ENCODE results near the gene TUBB4A. TPM values are rescaled to one million over a fixed set of nuclear protein-coding genes. Genes with fewer than 3 reads are reported as not detected.

The TUBB4A gene
- total RNA-seq, 6 experiments from 2014 or later: not detected

DNA sequence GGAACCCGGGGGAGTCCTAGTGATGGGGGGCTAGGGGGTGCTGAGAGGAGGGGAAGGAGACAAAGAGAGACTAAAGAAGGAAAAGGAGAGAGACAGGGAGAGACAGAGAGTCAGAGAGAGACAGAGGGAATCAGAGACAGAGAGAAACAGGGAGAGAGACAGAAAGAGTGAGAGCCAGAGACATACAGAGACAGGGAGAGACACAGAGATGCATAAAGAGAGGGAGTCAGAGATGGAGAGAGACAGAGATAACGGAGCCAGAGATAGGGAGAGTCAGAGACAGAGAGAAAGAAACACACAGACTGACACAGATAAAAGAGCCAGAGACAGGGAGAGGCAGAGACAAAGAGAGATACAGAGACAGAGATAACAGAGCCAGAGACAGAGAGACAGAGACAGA, 27.2 kb upstream of the TUBB4A start:
- no peak for TF ChIP-seq CTCF (IDR thresholded peaks at IDR 0.05)
- H3K27ac Mint-ChIP-seq: peak overlapping the region; percentile 86

DNA sequence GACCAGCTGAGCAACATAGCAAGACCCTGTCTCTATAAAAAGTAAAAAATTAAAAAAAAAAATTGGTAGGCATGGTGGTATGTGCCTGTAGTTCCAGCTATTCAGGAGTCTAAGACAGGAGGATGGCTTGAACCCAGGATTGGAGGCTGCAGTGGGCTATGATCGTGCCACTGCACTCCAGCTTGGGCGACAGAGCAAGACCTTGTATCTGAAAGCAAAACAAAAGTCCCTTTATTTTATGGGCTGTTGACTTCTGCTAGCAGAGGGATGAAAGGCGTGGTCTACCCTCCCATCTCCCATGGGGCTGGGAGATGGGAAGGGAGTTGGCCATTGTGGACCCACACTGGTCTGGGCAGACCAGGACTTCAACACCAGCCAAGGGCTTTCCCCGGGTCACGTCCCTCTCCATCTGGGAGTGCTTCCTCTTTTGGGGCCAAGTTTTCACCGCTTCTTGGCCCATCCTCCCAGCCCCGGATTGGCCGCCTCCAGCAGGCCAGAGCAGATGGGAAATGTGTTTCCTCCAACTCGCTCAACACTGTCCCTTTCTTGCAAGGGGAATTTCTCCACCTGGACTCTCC, 26.5 kb upstream of the TUBB4A start:
- peaks cover 6% of the 10 kb centered on the region for H3K27me3 Mint-ChIP-seq (ENCODE audit: insufficient read depth)
- H3K27ac Mint-ChIP-seq: no peak overlapping the region
- H3K4me3 Mint-ChIP-seq: no peak overlapping the region
- no peak for TF ChIP-seq CTCF (IDR thresholded peaks at IDR 0.05)
- H3K9me3 Mint-ChIP-seq: peaks cover 6% of the 10 kb centered on the region; the same call in 1 of the 2 replicates
- no peak for DNase-seq
- H3K4me1 Mint-ChIP-seq (ENCODE audit: low read depth): peaks cover 23% of the 10 kb centered on the region
- H3K36me3 Mint-ChIP-seq (ENCODE audit: low read depth): peaks cover 7% of the 10 kb centered on the region

More for the DNA sequence above, 27.2 kb upstream of the TUBB4A start:
- H3K4me1 Mint-ChIP-seq (ENCODE audit: low read depth): peaks cover 23% of the 10 kb centered on the region
- H3K27me3 Mint-ChIP-seq (ENCODE audit: insufficient read depth): peaks cover 6% of the 10 kb centered on the region
- H3K36me3 Mint-ChIP-seq (ENCODE audit: low read depth): peaks cover 7% of the 10 kb centered on the region
- no peak for DNase-seq
- H3K9me3 Mint-ChIP-seq: peaks cover 6% of the 10 kb centered on the region; the same call in 1 of the 2 replicates
- H3K4me3 Mint-ChIP-seq: peak overlapping the region; percentile 89

GRCh38 chr19:6527893-6528543, 25.9 kb upstream of the TUBB4A start:
- Mint-ChIP-seq H3K9me3 (peaks cover 6% of the 10 kb centered on the region; the same call in 1 of the 2 replicates), H3K27me3 (ENCODE audit: insufficient read depth) (peaks cover 6% of the 10 kb centered on the region), H3K36me3 (ENCODE audit: low read depth) (peaks cover 7% of the 10 kb centered on the region), H3K4me3 (no peak overlapping the region), H3K4me1 (ENCODE audit: low read depth) (peaks cover 23% of the 10 kb centered on the region), H3K27ac (no peak overlapping the region)
- no peak for TF ChIP-seq CTCF (IDR thresholded peaks at IDR 0.05)
- DNase-seq: no peak

GRCh38 chr19:6524311-6524710, 22.2 kb upstream of the TUBB4A start:
- Mint-ChIP-seq H3K4me3 (no peak overlapping the region), H3K36me3 (ENCODE audit: low read depth) (no peaks in the 10 kb centered on the region), H3K27me3 (ENCODE audit: insufficient read depth) (peaks cover 3% of the 10 kb centered on the region), H3K4me1 (ENCODE audit: low read depth) (peaks cover 14% of the 10 kb centered on the region), H3K27ac (no peak overlapping the region), H3K9me3 (no peaks in the 10 kb centered on the region)
- no peak for TF ChIP-seq CTCF (IDR thresholded peaks at IDR 0.05)
- DNase-seq: no peak

- H3K36me3 Mint-ChIP-seq (ENCODE audit: low read depth): no peaks in the 10 kb centered on the region
- no peak for DNase-seq
- peaks cover 26% of the 10 kb centered on the region for H3K4me1 Mint-ChIP-seq (ENCODE audit: low read depth)
- no peak overlapping the region for H3K27ac Mint-ChIP-seq
- no peaks in the 10 kb centered on the region for H3K9me3 Mint-ChIP-seq
- TF ChIP-seq CTCF (IDR thresholded peaks at IDR 0.05): no peak
- no peak overlapping the region for H3K4me3 Mint-ChIP-seq
- H3K27me3 Mint-ChIP-seq (ENCODE audit: insufficient read depth): peaks cover 6% of the 10 kb centered on the region
Measured at GRCh38 chr19:6522712-6523111, 20.6 kb upstream of the TUBB4A start.
